IMR-90 (cell line): Measurements from ENCODE around the gene SEC16A.
A peak's percentile ranks its signal among the peaks of the same experiment; 100 is the strongest.

Source experiments
- POLR2A ChIP-seq: IDR thresholded peaks from 2 replicates; pipeline ENCODE4 v1.6.1; 2012; ENCODE audit warnings: mild to moderate bottlenecking, low read depth, low read length
- RCOR1 ChIP-seq: IDR thresholded peaks from 2 replicates; pipeline ENCODE4 v1.6.1; 2012; ENCODE audit warnings: mild to moderate bottlenecking, low read length, improper control_type of control experiment; ENCODE audit not compliant: insufficient replicate concordance
- TF ChIP-seq, protein P1 (sequence below): conservative IDR thresholded peaks from 2 replicates; pipeline ENCODE4 v1.5.1; 2012; ENCODE audit warnings: mild to moderate bottlenecking, low read depth, low read length, improper control_type of control experiment

DNA sequence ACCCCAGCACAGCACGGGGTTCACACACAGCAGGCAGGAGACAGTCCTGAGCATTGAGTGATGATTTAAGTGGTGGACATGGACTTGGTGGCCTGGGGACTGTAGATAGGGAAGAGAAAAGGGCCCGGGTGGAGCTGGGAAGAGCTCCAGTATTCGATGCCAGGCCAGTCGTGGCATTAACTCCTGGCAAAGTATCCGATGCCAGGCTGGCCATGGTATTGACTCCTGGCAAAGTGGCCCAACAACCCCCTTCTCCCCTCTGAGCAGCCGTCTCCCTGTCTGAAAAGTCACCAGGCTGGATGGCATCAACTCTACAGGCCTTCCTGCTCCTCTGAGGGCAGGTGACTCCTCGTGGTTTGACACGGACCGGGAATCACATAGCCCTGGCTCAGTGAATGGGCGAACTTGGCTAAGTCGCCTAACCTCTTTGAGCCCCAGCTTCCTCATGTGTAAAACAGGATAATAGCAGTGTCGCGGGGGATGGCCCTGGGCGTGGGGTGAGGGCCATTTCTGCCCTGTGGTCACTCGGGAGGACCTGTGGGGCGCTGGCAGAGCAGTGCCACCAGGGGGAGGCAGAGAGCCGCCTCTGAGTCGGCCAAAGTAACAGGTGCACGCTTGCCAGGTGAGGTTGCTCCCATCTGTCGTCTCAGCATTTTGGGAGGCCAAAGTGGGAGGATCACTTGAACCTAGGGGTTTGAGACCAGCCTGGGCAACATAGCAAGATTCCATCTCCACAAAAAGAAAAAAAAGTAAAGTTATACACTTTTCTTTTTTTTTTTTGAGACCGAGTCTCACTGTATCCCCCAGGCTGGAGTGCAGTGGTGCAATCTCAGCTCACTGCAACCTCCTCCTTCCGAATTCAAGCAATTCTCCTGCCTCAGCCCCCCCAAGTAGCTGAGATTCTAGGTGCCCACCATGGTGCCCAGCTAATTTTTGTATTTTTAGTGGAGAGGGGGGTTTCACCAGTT lies 5.7 kb upstream of the SEC16A start:
- TF ChIP-seq RCOR1, result peak; percentile 55
- TF ChIP-seq POLR2A, result no peak
- TF ChIP-seq, protein P1, sequence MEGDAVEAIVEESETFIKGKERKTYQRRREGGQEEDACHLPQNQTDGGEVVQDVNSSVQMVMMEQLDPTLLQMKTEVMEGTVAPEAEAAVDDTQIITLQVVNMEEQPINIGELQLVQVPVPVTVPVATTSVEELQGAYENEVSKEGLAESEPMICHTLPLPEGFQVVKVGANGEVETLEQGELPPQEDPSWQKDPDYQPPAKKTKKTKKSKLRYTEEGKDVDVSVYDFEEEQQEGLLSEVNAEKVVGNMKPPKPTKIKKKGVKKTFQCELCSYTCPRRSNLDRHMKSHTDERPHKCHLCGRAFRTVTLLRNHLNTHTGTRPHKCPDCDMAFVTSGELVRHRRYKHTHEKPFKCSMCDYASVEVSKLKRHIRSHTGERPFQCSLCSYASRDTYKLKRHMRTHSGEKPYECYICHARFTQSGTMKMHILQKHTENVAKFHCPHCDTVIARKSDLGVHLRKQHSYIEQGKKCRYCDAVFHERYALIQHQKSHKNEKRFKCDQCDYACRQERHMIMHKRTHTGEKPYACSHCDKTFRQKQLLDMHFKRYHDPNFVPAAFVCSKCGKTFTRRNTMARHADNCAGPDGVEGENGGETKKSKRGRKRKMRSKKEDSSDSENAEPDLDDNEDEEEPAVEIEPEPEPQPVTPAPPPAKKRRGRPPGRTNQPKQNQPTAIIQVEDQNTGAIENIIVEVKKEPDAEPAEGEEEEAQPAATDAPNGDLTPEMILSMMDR, result peak; percentile 93
